Trophoblast cell (in vitro differentiated cells and primary cell): Measurements from ENCODE around the gene LRIG1.

Experiments
- DNase-seq, 2 donors: peaks; one replicate each; pipeline ENCODE4 v3.0.0-alpha.2; 2016
- H2AFZ ChIP-seq: 2 replicates; pipeline ENCODE4 v1.6.1; 2013; ENCODE audit warnings: low read length, moderate library complexity, mild to moderate bottlenecking; ENCODE audit not compliant: insufficient read depth, poor library complexity
- H2AK5ac ChIP-seq: 2 replicates; pipeline ENCODE4 v1.6.1; 2013; ENCODE audit warnings: mild to moderate bottlenecking, low read length
- H2BK120ac ChIP-seq: 2 replicates; pipeline ENCODE4 v1.6.1; 2013; ENCODE audit warnings: low read length, mild to moderate bottlenecking, moderate library complexity; ENCODE audit not compliant: insufficient read depth, poor library complexity
- H2BK12ac ChIP-seq: 2 replicates; pipeline ENCODE4 v1.6.1; 2013; ENCODE audit warnings: mild to moderate bottlenecking, low read length, moderate library complexity
- H2BK5ac ChIP-seq: 2 replicates; pipeline ENCODE4 v1.6.1; 2013; ENCODE audit warnings: low read length, low read depth, moderate library complexity, mild to moderate bottlenecking; ENCODE audit not compliant: poor library complexity
- H3K14ac ChIP-seq: 2 replicates; pipeline ENCODE4 v1.6.1; 2013; ENCODE audit warnings: mild to moderate bottlenecking, low read length
- H3K18ac ChIP-seq: 2 replicates; pipeline ENCODE4 v1.6.1; 2013; ENCODE audit warnings: mild to moderate bottlenecking, low read length
- H3K23ac ChIP-seq: 2 replicates; pipeline ENCODE4 v1.6.1; 2013; ENCODE audit warnings: low read length
- H3K27ac ChIP-seq: 2 replicates; pipeline ENCODE4 v1.5.1; 2013; ENCODE audit warnings: low read depth, mild to moderate bottlenecking, inconsistent platforms, low read length, moderate library complexity
- H3K27me3 ChIP-seq: 2 replicates; pipeline ENCODE4 v1.6.1; 2013; ENCODE audit warnings: inconsistent platforms, mild to moderate bottlenecking, low read length, moderate library complexity; ENCODE audit not compliant: insufficient read depth
- H3K36me3 ChIP-seq, 2 experiments: 1 replicate in 1 of 2; 2 replicates in 1 of 2; pipeline ENCODE4 v1.6.1; 2013; ENCODE audit warnings: low read length in 2 of 2, mild to moderate bottlenecking in 2 of 2, moderate library complexity in 1 of 2; ENCODE audit not compliant: insufficient read depth in 2 of 2, control insufficient read depth in 1 of 2
- H3K4ac ChIP-seq: 2 replicates; pipeline ENCODE4 v1.6.1; 2013; ENCODE audit warnings: low read depth, mild to moderate bottlenecking, low read length, moderate library complexity
- H3K4me1 ChIP-seq, 2 experiments: 1 replicate in 1 of 2; 2 replicates in 1 of 2; pipeline ENCODE4 v1.6.1; 2013; ENCODE audit warnings: low read length in 2 of 2, mild to moderate bottlenecking in 2 of 2, moderate library complexity in 1 of 2; ENCODE audit not compliant: insufficient read depth in 2 of 2, control insufficient read depth in 1 of 2
- H3K4me2 ChIP-seq: 2 replicates; pipeline ENCODE4 v1.6.1; 2013; ENCODE audit warnings: inconsistent platforms, mild to moderate bottlenecking, low read length, moderate library complexity
- H3K4me3 ChIP-seq: 2 replicates; pipeline ENCODE4 v1.5.1; 2013; ENCODE audit warnings: mild to moderate bottlenecking, low read depth, low read length, inconsistent platforms
- H3K79me1 ChIP-seq: one replicate; pipeline ENCODE4 v1.6.1; 2013; ENCODE audit warnings: low read length
- H3K79me2 ChIP-seq: 2 replicates; pipeline ENCODE4 v1.6.1; 2013; ENCODE audit warnings: low read length, mild to moderate bottlenecking; ENCODE audit not compliant: control insufficient read depth, insufficient read depth, poor library complexity
- H3K9ac ChIP-seq: 2 replicates; pipeline ENCODE4 v1.6.1; 2013; ENCODE audit warnings: mild to moderate bottlenecking, low read length
- H3K9me3 ChIP-seq: 2 replicates; pipeline ENCODE4 v1.6.1; 2013; ENCODE audit warnings: low read depth, mild to moderate bottlenecking, control low read depth, inconsistent platforms, low read length; ENCODE audit not compliant: insufficient read depth
- H4K12ac ChIP-seq: 2 replicates; pipeline ENCODE4 v1.6.1; 2013; ENCODE audit warnings: low read depth, mild to moderate bottlenecking, low read length, moderate library complexity
- H4K8ac ChIP-seq: 2 replicates; pipeline ENCODE4 v1.6.1; 2013; ENCODE audit warnings: low read depth, mild to moderate bottlenecking, low read length, moderate library complexity
- H4K91ac ChIP-seq: one replicate; pipeline ENCODE4 v1.6.1; 2013; ENCODE audit warnings: low read depth, mild to moderate bottlenecking, low read length, moderate library complexity
- WGBS: extraction: QIAGEN DNeasy Blood & Tissue Kit; methylation state at CpG from one replicate; pipeline ENCODE4 v1.1.7; 2013; ENCODE audit warnings: missing lambda C conversion rate; ENCODE audit not compliant: insufficient read length, insufficient coverage; ENCODE audit errors: extremely low coverage; 5-methylcytosine and 5-hydroxymethylcytosine counted together

LRIG1 gene

GRCh38 chr3:66449411-66449974 is 51.3 kb downstream of the LRIG1 start:
- Histone ChIP-seq H3K36me3 (no peaks in the 10 kb centered on the region), H3K79me2 (no peaks in the 10 kb centered on the region), H3K79me1 (no peaks in the 10 kb centered on the region), H2BK5ac (no peak overlapping the region), H4K8ac (no peak overlapping the region), H3K4me3 (no peak overlapping the region), H3K4me1 (no peaks in the 10 kb centered on the region), H3K14ac (no peak overlapping the region), H4K91ac (no peak overlapping the region), H3K27me3 (no peaks in the 10 kb centered on the region), H2BK120ac (no peak overlapping the region), H3K23ac (no peak overlapping the region), H3K18ac (no peak overlapping the region), H2AFZ (no peak overlapping the region), H4K12ac (no peak overlapping the region), H2AK5ac (no peak overlapping the region), H3K9me3 (no peaks in the 10 kb centered on the region), H3K27ac (no peak overlapping the region), H3K4ac (no peak overlapping the region), H3K4me2 (no peak overlapping the region), H3K9ac (no peak overlapping the region), H2BK12ac (no peak overlapping the region)
- DNase-seq, result no peak
- no CpG with 5 or more reads among the region's 7 CpGs for WGBS

GRCh38 chr3:66444146-66444644 is 56.6 kb downstream of the LRIG1 start:
- no peak overlapping the region for H2BK12ac ChIP-seq
- H3K23ac ChIP-seq, result no peak overlapping the region
- no peak overlapping the region for H3K4me3 ChIP-seq
- no peak overlapping the region for H4K91ac ChIP-seq
- no peak overlapping the region for H2BK120ac ChIP-seq
- no peak overlapping the region for H2AK5ac ChIP-seq
- no peak overlapping the region for H3K4me2 ChIP-seq
- no CpG with 5 or more reads among the region's 7 CpGs for WGBS
- H4K12ac ChIP-seq, result no peak overlapping the region
- peaks cover 15 to 16% of the 10 kb centered on the region in 2 experiments for H3K4me1 ChIP-seq
- no peaks in the 10 kb centered on the region for H3K9me3 ChIP-seq
- H3K9ac ChIP-seq, result no peak overlapping the region
- peaks cover 1% of the 10 kb centered on the region for H3K79me1 ChIP-seq
- H3K36me3 ChIP-seq, result no peaks in the 10 kb centered on the region
- no peaks in the 10 kb centered on the region for H3K27me3 ChIP-seq
- no peak overlapping the region for H3K18ac ChIP-seq
- H2BK5ac ChIP-seq, result no peak overlapping the region
- H3K27ac ChIP-seq, result no peak overlapping the region
- H4K8ac ChIP-seq, result no peak overlapping the region
- H3K14ac ChIP-seq, result no peak overlapping the region
- no peak overlapping the region for H2AFZ ChIP-seq
- H3K4ac ChIP-seq, result no peak overlapping the region
- DNase-seq, result no peak
- H3K79me2 ChIP-seq, result no peaks in the 10 kb centered on the region

- Histone ChIP-seq H4K91ac (no peak overlapping the region), H3K9ac (no peak overlapping the region), H2BK12ac (no peak overlapping the region), H3K4me3 (no peak overlapping the region), H4K8ac (no peak overlapping the region), H3K79me1 (peaks cover 1% of the 10 kb centered on the region), H2AK5ac (no peak overlapping the region), H3K14ac (no peak overlapping the region), H2BK120ac (no peak overlapping the region), H4K12ac (no peak overlapping the region), H3K9me3 (no peaks in the 10 kb centered on the region), H3K4ac (no peak overlapping the region), H3K18ac (no peak overlapping the region), H3K36me3 (no peaks in the 10 kb centered on the region), H3K79me2 (no peaks in the 10 kb centered on the region), H3K4me2 (no peak overlapping the region), H3K23ac (no peak overlapping the region), H3K27me3 (no peaks in the 10 kb centered on the region), H2AFZ (no peak overlapping the region), H3K27ac (no peak overlapping the region), H2BK5ac (no peak overlapping the region), H3K4me1 (peaks cover 15 to 16% of the 10 kb centered on the region in 2 experiments)
- DNase-seq, result no peak
- no CpG with 5 or more reads among the region's 10 CpGs for WGBS
Measured at GRCh38 chr3:66443118-66443803, 57.6 kb downstream of the LRIG1 start.

GRCh38 chr3:66442254-66443117 is 58.3 kb downstream of the LRIG1 start:
- Histone ChIP-seq H3K23ac (no peak overlapping the region), H3K79me2 (no peaks in the 10 kb centered on the region), H3K9me3 (no peaks in the 10 kb centered on the region), H3K27me3 (no peaks in the 10 kb centered on the region), H3K4me3 (no peak overlapping the region), H3K9ac (no peak overlapping the region), H4K12ac (no peak overlapping the region), H3K27ac (no peak overlapping the region), H3K4me2 (no peak overlapping the region), H4K91ac (no peak overlapping the region), H3K4me1 (peaks cover 15 to 16% of the 10 kb centered on the region in 2 experiments), H3K18ac (no peak overlapping the region), H4K8ac (no peak overlapping the region), H2BK12ac (no peak overlapping the region), H3K79me1 (peaks cover 1% of the 10 kb centered on the region), H2BK120ac (no peak overlapping the region), H3K4ac (no peak overlapping the region), H2AK5ac (no peak overlapping the region), H2BK5ac (no peak overlapping the region), H2AFZ (no peak overlapping the region), H3K36me3 (no peaks in the 10 kb centered on the region), H3K14ac (no peak overlapping the region)
- no CpG with 5 or more reads among the region's 13 CpGs for WGBS
- DNase-seq, result peak in 1 of 2 donors; percentile 12
